ENCODE measurements around the gene UNC45B.
"Not testable (repeated sequence)": the region's sequence is repeated elsewhere in the genome, so short reads cannot be mapped to it uniquely, and the experiment has no call there.

The UNC45B gene

DNA sequence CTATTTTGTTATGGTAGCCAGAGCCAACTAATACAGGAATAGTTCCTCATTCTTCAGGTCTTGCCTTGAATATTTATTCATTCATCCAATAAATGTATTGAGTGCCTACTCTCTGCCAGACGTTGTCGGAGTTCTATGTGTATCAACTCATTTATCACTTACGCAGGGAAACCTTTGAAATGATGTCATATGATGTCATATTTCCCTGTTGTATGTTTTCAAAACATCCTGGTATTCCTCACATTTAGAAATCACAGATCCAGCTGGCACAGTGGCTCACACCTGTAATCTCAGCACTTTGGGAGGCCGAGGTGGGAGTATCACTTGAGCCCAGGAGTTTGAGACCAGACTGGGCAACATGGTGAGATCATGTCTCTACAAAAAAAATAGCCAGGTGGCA lies 2.8 kb upstream of the UNC45B start:
- DNase-seq, result no peak

- no peak for DNase-seq
Observed at GRCh38 chr17:35146214-35146833, 1.3 kb upstream of the UNC45B start.

GRCh38 chr17:35148144-35148543 lies 527 bp downstream of the UNC45B start:
- DNase-seq, result no peak

DNA sequence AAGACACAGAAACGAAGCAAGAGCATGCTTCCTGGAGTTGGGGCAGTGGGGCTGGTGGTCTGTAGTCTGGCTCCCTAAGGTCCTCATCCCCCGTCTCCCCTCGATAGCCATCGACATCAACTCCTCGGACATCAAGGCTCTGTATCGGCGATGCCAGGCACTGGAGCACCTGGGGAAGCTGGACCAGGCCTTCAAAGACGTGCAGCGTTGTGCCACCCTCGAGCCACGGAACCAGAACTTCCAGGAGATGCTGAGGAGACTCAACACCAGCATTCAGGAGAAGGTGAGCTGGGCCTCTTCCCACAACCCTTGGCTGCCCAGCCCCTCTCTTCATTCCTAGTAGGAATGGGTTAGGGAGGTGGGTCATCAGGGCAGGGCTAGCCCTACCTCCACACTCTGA lies 2.3 kb downstream of the UNC45B start:
- no peak for DNase-seq

DNA sequence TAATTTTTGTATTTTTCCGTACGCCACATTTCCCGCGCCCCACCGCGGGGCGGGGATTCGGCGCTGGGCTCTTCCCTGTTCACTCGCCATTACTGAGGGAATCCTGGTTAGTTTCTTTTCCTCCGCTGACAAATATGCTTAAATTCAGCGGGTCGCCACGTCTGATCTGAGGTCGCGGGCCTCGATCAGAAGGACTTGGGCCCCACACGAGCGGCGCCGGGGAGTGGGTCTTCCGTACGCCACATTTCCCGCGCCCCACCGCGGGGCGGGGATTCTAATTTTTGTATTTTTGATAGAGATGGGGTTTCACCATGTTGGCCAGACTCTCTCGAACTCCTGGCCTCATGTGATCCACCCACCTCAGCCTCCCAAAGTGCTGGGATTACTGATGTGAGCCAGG lies 3.5 kb downstream of the UNC45B start:
- not testable (repeated sequence) for DNase-seq

- DNase-seq, result no peak
Observed at GRCh38 chr17:35152421-35153140, 5.0 kb downstream of the UNC45B start.

GRCh38 chr17:35154196-35155165 lies 6.9 kb downstream of the UNC45B start:
- DNase-seq, result no peak

DNA sequence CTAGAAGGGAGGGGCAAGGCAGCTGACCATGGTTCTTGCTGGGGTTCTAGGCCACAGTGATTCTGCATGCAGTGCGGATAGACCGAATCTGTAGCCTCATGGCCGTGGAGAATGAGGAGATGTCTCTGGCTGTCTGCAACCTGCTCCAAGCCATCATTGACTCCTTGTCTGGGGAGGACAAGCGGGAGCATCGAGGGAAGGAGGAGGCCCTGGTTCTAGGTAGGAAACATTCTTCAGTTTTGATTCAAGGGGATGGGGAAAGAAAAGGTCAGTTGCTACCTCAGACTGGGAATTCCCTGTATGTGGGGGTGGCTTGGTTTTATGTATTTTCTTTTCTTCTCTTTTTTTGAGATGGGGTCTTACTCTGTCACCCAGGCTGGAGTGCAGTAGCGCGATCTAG lies 7.6 kb downstream of the UNC45B start:
- DNase-seq, result no peak

DNA sequence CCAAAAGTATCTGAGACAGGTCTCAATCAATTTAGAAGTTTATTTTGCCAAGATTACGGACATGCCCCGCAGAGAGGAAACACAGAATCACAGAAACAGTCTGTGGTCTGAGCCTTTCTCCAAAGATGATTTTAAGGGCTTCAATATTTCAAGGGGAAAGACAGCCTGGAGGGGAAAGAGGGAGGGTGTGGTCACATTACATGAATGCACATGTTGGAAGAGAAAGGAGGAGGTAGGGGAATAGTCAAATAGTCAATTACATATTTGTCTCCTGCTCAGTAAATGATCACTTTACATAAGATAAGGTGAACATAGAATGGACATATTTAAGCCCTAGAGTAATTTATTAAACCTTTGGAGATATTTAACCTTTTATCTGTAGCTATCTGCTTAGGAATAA lies 12.3 kb downstream of the UNC45B start:
- DNase-seq, result no peak

- peak; percentile 38 for DNase-seq
Observed at GRCh38 chr17:35160354-35161201, 13.0 kb downstream of the UNC45B start.

- DNase-seq, result peak; percentile 32
Observed at GRCh38 chr17:35161281-35161761, 13.7 kb downstream of the UNC45B start.

GRCh38 chr17:35162755-35163154 lies 15.1 kb downstream of the UNC45B start:
- DNase-seq, result no peak

- no peak for DNase-seq
Observed at GRCh38 chr17:35163886-35164285, 16.3 kb downstream of the UNC45B start.

DNA sequence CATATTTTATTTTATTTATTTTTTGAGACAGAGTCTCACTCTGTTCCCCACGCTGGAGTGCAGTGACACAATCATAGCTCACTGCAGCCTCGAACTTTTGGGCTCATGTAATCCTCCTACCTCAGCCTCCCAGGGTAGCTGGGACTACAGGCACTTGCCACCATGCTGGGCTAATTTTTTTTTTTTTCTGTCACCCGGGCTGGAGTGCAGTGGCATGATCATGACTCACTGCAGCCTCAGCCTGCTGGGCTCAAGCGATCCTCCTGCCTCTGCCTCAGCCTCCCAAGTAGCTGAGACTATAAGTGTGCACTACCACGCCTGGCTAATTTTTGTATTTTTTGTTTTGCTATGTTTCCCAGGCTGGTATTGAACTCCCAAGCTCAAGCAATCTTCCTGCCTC lies 17.1 kb downstream of the UNC45B start:
- no peak for DNase-seq

DNA sequence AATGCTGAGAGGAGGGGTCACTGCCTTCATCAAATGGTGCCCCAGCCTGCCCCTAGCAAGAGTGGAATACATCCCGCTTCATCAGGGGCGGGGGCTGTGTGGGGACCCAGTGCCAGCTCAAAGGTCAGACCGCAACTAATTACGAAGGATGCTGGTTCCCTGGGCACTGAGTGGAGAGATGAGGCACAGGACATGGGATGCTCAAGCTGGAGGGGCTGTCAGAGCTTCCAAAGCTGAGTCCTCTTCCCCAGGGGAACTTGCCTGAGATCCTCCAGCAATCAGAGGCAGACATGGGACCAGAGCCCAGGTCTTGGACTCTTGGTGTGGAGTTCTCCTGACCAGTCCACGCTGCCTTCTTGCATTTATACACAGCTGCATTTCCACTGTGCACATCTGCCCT lies 18.9 kb downstream of the UNC45B start:
- no peak for DNase-seq

DNA sequence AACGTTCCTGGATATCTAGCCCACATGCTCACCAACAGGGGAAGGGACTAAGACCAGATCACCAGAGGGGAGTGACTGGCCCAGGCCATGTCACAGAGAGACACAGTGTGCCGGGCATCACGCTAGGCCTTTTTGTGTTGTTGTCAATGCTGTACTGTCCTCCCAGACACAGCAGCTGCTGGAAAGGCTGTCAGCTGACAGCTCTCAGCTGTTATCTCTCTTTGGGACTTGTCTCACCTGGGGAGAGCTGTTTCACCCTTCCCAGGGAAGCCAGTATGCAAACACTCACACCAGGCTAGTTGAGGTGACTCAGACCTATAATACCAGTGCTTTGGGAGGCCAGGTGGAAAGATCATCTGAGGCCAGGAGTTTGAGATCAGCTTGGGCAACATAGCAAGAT lies 19.4 kb downstream of the UNC45B start:
- no peak for DNase-seq

GRCh38 chr17:35167666-35168065 lies 20.0 kb downstream of the UNC45B start:
- no peak for DNase-seq

- DNase-seq, result no peak
Observed at GRCh38 chr17:35169835-35170363, 22.3 kb downstream of the UNC45B start.

DNA sequence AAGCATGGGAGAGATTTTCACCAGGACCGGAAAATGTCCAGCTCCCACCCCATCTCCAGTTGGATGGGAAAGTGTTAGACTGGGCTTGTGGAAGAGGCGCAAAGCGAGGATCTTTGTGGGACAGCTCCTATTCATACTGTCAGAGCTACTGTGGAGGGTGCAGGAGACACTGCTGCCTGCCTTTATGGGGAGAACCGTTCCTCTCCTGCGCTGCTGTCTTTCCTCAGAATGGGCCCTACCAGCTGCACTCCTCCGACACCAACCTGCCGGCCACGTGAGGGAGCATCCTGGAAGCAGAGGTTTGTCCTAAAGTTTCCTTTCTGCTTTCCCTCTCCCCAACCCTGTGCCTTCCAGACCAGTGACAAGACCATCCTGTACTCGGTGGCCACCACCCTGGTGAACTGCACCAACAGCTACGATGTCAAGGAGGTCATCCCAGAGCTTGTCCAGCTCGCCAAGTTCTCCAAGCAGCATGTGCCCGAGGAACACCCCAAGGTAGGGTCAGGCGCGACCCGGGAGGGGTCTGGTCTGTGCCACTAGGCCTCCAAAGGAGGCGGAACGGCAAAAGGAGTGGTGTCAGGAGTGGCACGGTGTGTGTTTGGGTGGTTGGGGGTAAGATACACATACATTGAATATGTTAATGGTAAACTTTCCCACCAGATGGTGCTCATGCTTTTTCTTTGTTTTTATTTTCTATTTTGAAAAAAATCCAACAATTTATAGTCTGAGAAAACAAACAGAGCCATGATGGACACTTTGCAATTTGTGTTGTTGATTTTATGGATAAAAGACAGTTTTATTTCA lies 23.6 kb downstream of the UNC45B start:
- DNase-seq, result peak; percentile 42

DNA sequence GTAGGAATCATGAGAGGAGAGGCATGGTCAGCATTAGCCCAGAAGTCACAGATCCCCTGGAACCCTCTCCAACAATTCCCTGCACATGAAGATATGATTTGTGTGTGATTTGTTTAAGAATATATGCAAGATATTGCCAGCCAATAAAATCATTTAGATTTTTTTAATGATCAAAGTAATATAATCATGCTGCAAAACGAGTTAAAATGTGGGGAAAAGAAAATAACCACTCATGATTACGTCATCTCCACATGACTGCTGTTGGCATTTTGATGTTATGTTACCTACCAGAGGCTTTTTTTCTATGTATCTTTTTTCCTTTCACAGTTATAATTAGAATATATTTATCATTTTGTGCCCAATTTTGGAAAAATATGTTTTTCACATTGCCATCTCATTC lies 24.2 kb downstream of the UNC45B start:
- DNase-seq, result no peak

DNA sequence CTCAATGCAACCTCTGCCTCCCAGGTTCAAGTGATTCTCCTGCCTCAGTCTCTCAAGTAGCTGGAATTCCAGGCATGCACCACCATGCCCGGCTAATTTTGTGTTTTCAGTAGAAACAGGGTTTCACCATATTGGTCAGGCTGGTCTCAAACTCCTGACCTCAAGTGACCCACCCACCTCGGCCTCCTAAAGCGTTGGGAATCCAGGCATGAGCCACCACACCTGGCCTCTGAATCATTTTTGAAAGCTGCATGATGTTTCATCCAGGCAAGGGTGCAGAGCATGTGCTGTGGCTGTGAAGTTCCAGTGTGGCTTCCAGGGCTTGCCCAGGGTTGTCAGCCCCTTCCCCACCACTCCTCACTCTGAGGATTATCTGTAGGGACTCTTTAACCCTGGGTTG lies 24.7 kb downstream of the UNC45B start:
- DNase-seq, result not testable (repeated sequence)

Data from activated CD4-positive, alpha-beta T cell treated with anti-CD3 and anti-CD28 coated beads, Interleukin-10, Interleukin-2, amounts not matched to agents 100 ng/mL and 50 ng/mL, durations not matched to agents 16 hours and 8 hours (primary cell).